22Rv1 (cell line): ENCODE data around the gene AMBRA1.

Experiments used
- H3K27ac ChIP-seq: fragments of 450-650 bp; 2 replicates; pipeline ENCODE4 v1.5.1; 2017
- ZFX ChIP-seq: fragments of 450-650 bp; IDR thresholded peaks from 2 replicates; pipeline ENCODE4 v1.6.1; 2017; ENCODE audit warnings: antibody characterized with exemption, borderline replicate concordance
- TF ChIP-seq, protein P1 (sequence below): fragments of 450-650 bp; IDR thresholded peaks from 2 replicates; pipeline ENCODE4 v1.5.1; 2017; ENCODE audit warnings: mild to moderate bottlenecking

Gene AMBRA1

GRCh38 chr11:46444305-46444704 lies 149.5 kb downstream of the AMBRA1 start:
- no peak overlapping the region for H3K27ac ChIP-seq
- TF ChIP-seq, protein P1, sequence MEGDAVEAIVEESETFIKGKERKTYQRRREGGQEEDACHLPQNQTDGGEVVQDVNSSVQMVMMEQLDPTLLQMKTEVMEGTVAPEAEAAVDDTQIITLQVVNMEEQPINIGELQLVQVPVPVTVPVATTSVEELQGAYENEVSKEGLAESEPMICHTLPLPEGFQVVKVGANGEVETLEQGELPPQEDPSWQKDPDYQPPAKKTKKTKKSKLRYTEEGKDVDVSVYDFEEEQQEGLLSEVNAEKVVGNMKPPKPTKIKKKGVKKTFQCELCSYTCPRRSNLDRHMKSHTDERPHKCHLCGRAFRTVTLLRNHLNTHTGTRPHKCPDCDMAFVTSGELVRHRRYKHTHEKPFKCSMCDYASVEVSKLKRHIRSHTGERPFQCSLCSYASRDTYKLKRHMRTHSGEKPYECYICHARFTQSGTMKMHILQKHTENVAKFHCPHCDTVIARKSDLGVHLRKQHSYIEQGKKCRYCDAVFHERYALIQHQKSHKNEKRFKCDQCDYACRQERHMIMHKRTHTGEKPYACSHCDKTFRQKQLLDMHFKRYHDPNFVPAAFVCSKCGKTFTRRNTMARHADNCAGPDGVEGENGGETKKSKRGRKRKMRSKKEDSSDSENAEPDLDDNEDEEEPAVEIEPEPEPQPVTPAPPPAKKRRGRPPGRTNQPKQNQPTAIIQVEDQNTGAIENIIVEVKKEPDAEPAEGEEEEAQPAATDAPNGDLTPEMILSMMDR: no peak
- TF ChIP-seq ZFX: no peak

GRCh38 chr11:46438211-46438610 lies 155.6 kb downstream of the AMBRA1 start:
- TF ChIP-seq, protein P1: no peak
- no peak for TF ChIP-seq ZFX
- H3K27ac ChIP-seq: no peak overlapping the region

- TF ChIP-seq, protein P1: no peak
- no peak for TF ChIP-seq ZFX
Measured at GRCh38 chr11:46437122-46437689, 156.6 kb downstream of the AMBRA1 start.

GRCh38 chr11:46436113-46436512 lies 157.7 kb downstream of the AMBRA1 start:
- TF ChIP-seq ZFX: no peak
- TF ChIP-seq, protein P1: no peak
- no peak overlapping the region for H3K27ac ChIP-seq

More at GRCh38 chr11:46437122-46437689, 156.6 kb downstream of the AMBRA1 start:
- no peak overlapping the region for H3K27ac ChIP-seq

GRCh38 chr11:46435679-46436078 lies 158.1 kb downstream of the AMBRA1 start:
- H3K27ac ChIP-seq: no peak overlapping the region
- TF ChIP-seq, protein P1: no peak
- no peak for TF ChIP-seq ZFX

- TF ChIP-seq, protein P1: no peak
- no peak for TF ChIP-seq ZFX
- H3K27ac ChIP-seq: no peak overlapping the region
Measured at GRCh38 chr11:46431211-46431610, 162.6 kb downstream of the AMBRA1 start.

DNA sequence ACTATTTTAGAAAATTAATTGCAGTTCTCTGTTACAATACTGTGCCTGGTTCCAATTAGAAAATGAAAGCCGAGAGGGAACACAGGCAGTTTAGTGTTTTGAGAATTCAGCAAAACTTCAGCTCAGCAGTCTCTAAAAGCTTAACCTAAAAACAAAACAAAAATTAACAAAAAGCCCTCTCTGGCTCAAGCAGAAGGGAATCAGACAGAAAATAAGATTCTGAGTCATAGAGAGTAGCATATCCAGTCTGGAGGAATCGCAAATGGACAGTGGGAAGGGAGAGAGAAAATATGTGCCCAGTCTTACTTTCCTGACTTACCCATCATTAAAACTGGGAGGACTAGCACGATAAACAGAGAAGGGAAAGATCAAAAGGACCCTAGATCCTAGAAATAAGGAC lies 164.1 kb downstream of the AMBRA1 start:
- no peak overlapping the region for H3K27ac ChIP-seq
- TF ChIP-seq, protein P1: no peak
- TF ChIP-seq ZFX: no peak
